Measurements from ENCODE around the gene CLASRP.
"Not testable (repeated sequence)": the region's sequence is repeated elsewhere in the genome, so short reads cannot be mapped to it uniquely, and the experiment has no call there.

Gene CLASRP, protein sequence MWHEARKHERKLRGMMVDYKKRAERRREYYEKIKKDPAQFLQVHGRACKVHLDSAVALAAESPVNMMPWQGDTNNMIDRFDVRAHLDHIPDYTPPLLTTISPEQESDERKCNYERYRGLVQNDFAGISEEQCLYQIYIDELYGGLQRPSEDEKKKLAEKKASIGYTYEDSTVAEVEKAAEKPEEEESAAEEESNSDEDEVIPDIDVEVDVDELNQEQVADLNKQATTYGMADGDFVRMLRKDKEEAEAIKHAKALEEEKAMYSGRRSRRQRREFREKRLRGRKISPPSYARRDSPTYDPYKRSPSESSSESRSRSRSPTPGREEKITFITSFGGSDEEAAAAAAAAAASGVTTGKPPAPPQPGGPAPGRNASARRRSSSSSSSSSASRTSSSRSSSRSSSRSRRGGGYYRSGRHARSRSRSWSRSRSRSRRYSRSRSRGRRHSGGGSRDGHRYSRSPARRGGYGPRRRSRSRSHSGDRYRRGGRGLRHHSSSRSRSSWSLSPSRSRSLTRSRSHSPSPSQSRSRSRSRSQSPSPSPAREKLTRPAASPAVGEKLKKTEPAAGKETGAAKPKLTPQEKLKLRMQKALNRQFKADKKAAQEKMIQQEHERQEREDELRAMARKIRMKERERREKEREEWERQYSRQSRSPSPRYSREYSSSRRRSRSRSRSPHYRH

DNA sequence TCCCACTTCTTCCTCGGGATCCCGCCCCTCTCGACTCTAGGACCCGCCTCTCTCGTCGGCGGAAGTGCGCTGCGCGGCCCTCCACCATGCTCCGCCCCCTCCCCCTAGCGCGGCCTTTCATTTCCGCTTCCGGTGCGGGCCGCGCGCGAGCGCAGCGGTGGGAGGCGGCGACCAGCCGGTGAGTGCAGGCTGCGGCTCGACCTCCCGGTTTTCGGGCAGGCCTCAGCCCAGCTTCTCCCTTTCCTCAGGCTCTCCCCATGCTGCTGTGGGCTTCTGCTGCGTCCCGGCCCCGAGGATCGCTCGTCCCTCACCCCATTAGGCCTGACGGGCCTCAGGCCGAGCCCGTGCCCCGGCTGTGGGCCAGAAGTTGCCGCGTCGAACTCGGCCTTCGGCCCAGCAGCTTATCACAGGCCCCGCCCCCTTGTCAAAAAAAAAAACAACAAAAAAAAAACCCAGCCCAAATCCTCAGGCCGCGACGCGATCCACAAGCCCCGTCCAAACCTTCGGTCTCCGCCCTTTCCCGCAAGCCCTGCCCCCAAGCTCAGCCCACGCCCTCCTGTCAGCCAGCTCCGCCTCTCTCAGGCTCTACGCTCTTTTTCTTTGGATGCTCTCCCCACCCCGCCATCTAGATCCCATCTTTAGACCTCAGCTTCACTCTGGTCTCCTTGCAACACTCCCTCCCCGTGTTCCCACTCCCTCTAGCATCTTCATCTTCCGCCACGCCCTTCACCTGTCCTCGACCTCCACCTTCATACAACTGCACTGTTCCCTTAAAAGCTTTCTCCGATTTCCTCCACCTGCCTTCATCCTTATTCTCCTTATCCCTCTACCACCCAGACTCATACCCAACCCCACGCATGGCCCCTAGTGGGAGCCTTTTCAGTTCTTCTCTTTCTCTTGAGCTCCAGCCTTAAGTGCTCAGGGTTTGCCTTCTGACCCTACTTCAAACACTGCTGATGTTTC is at the start of gene CLASRP:
CLASRP (plus strand) TSS at position 115 of the 963 bp plus-strand sequence. CDS start 1,168 bp downstream, outside the sequence.
- peak; percentile 72 to 75 for DNase-seq (ENCODE audit: low read depth in 2 of 2)

DNA sequence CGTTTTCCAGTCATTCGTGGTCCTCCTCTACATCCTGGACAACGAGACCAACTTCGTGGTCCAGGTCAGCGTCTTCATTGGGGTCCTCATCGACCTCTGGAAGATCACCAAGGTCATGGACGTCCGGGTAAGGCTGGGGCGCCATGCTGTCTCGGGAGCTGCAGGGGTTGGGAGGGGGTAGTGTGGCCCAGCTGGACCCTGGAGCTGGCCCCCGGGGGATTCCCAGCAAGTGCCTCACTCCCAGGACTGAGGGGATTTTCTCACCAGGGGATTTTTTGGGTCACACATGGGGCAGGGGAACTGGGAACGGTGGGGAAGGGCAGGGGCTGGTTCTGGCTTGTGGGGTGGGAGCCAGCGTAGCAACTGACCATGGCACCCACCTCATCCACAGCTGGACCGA is 48.4 kb upstream of the CLASRP start:
- DNase-seq (ENCODE audit: low read depth in 2 of 2): no peak

DNA sequence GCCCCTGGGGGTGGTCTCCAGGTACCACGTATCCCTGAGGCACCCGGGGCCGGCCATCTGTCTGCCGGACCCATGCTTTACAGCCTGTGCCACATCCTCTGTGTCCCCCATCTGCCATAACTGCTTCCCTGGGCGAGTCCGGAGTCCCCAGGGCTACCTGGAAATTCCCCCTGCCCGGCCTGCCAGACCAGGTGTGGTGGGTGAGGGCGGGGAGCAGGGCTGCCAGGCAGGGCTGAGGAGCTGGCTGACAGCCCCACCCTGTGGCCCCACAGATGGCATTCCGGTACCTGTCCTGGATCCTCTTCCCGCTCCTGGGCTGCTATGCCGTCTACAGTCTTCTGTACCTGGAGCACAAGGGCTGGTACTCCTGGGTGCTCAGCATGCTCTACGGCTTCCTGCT is 47.9 kb upstream of the CLASRP start:
- DNase-seq (ENCODE audit: low read depth in 2 of 2): no peak

DNA sequence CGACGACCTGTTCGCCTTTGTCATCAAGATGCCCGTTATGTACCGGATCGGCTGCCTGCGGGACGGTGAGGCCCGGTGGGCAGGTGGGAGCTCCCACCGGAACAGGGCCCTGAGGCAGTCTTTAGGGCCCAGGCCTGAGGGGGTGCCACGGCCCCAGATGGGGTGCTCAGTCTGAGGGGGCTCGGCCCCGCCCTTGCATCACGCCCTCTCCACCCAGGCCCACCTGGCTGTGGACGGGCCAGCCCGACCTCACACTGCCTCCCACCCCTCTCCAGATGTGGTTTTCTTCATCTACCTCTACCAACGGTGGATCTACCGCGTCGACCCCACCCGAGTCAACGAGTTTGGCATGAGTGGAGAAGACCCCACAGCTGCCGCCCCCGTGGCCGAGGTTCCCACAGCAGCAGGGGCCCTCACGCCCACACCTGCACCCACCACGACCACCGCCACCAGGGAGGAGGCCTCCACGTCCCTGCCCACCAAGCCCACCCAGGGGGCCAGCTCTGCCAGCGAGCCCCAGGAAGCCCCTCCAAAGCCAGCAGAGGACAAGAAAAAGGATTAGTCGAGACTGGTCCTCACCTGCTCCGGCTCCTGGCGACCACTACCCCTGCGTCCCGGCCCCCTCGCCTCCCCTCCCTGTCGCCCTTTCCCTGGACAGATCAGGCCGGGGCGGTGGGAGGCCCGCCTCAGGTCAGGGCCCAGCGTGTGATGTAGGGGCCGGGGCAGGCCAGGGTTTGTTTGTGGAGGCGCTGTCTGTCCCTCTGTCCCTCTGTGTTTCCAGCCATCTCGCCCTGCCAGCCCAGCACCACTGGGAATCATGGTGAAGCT is 46.3 kb upstream of the CLASRP start:
- DNase-seq (ENCODE audit: low read depth in 2 of 2): no peak

DNA sequence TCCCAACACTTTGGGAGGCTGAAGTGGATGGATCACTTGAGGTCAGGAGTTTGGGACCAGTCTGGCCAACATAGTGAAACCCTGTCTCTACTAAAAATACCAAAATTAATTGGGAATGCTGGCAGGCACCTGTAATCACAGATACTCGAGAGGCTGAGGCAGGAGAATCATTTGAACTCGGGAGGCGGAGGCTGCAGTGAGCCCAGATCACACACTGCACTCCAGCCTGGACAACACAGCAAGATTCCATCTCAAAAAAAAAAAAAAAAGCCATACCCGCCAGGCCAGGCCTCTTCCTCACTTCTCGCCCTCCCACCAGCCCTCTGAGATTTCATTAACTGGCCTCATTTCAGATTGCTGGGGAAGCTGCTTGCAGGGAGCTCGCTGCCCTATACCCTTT is 45.3 kb upstream of the CLASRP start:
- DNase-seq (ENCODE audit: low read depth in 2 of 2): no peak

DNA sequence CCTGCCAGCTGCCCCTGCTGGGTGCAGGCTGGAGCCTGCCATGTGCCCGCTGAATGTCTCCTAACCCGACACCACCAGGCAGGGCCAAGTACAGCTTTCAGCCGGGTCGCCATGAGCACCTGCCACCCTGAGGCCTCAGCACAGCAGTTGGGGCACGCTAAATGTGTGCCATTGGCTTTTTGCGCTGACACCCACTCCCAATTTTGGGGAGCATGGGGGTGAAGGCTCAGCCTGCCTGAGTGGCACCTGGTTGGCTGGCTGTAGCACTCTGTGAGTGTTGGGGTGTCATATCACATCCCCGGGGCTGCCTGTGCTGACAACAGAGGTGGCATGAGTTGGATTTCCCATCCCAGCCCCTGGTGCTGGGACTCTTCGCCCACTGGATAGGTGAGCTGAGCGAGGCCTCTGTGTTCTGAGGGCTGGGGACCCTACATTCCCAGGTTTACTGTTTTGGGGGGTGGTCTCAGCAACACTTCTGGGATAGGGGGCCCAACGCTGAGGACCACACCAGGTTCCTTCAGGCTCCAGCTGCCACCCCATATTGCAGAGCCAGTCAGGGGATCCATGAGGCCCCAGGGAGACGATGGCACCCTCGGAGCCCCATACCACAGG is 44.8 kb upstream of the CLASRP start:
- no peak for DNase-seq (ENCODE audit: low read depth in 2 of 2)

DNA sequence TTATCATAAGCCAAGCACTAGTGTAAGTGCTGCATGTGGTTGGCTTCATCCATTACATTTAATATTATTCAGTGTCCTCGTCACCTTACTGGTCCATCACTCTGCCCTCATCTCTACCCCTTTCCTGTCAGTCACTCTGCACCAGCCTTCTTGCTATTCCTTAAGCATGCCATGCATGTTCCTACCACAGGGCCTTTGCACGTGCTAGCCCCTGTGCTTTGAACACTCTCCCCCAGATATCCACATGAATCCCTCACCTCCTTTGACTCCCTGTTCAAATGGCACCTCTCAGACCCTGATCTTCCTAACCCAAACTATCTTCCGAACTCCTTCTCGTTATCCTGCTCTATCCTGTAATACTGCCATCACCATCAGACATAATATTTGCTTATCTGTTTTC is 40.8 kb upstream of the CLASRP start:
- no peak for DNase-seq (ENCODE audit: low read depth in 2 of 2)

DNA sequence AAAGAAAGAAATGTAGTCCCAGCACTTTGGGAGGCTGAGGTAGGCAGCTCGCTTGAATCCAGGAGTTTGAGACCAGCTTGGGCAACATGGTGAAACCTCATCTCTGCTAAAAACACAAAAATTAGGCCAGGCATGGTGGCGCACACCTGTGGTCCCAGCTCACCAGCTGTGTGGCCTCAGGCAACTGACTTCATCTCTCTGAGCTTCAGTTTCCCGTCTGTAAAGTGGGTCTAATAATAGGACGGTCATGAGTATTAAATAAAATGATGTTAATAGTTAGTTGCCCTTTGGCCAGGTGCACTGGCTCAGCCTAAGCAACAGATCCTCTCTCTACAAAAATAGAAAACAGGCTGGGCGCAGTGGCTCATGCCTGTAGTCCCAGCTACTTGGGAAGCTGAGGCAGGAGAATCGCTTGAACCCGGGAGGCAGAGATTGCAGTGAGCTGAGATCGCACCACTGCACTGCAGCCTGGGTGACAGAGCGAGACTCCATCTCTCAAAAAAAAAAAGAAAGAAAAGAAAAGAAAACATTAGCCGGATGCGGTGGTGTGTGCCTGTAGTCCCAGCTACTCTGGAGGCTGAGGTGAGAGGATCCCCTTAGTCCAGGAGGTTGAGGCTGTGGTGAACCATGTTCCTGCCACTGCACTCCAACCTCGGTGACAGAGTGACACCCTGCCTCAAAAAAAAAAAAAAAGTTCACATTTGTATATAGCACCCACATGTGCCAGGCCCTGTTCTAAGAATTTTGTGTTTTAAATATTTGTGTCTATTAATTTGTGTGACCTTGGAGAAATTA is 39.5 kb upstream of the CLASRP start:
- DNase-seq (ENCODE audit: low read depth in 2 of 2): not testable (repeated sequence)

DNA sequence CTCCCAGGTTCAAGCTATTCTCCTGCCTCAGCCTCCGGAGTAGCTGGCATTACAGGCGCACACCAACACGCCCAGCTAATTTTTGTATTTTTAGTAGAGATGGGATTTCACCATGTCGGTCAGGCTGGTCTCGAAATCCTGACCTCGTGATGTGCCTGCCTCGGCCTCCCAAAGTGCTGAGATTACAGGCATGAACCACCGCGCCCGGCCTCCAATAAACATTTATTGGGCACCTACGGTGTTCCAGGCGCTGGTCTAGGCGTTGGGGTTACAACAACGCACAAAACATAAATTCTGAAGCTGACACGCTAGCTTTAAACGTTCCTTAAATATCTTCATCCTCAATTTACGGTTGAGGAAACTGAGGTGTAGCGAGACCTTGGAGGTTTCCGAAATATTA is 38.2 kb upstream of the CLASRP start:
- DNase-seq (ENCODE audit: low read depth in 2 of 2): not testable (repeated sequence)

DNA sequence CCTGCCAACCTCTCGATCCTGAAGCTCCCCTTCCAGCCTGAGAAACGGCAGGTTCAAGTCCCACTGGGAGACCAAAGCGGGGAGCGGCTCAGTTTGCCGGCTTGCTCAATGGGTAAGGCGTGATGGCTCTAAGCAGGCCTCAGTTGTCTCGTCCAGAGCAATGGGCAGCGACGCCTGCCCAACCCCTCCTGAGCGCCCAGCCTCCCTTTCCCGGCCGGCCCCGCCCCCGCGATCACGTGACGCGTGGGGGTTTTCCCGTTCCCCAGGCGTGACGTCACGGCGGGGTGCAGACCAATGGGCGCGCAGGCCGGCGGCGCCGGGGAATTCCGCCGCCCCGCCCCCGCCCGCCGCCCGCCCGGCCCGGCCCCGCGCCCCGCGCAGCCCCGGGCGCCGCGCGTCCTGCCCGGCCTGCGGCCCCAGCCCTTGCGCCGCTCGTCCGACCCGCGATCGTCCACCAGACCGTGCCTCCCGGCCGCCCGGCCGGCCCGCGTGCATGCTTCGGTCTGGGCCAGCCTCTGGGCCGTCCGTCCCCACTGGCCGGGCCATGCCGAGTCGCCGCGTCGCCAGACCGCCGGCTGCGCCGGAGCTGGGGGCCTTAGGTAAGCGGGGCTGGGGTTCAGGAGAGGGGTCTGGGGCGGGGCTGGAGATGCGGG is 37.6 kb upstream of the CLASRP start, which contains the start of gene RELB:
RELB (plus strand) TSS at position 378 of the 653 bp plus-strand sequence; CDS start at position 494, 116 bp downstream.
- DNase-seq (ENCODE audit: low read depth in 2 of 2): peak; percentile 90 to 96

DNA sequence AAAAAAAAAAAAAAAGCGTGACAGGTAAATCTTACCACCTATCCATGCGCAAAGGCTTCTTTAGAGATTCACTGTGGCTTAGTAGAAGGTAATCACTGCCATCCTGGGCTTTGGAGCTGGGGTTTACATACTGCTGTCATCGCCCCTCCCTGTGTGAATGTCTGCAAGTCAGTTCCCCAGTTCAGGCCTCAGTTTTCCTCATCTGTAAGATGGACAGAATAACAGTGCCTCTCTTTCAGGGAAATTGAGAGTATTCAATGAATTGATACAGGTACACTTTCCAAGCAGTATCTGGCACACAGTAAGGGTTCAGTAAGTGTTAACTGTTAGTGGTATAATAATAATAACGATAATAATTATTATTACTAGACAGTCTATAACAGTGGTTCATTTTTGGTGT is 35.4 kb upstream of the CLASRP start:
- no peak for DNase-seq (ENCODE audit: low read depth in 2 of 2)

DNA sequence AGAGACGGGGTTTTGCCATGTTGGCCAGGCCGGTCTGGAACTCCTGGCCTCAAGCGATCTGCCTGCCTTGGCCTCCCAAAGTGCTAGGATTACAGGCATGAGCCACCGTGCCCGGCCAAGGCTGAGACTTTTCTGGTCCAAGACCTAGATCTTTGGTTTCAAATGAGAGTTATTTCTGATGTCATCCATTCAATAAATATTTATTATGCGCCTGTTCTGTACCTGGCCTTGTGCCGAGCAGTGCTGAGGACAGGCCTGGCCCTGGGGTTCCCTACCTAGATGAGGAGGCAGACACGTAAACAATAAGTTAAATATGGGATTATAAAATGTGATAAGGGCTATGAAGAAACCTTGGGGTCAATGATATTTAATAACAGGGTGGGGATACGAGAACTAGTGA is 33.1 kb upstream of the CLASRP start:
- no peak for DNase-seq (ENCODE audit: low read depth in 2 of 2)

DNA sequence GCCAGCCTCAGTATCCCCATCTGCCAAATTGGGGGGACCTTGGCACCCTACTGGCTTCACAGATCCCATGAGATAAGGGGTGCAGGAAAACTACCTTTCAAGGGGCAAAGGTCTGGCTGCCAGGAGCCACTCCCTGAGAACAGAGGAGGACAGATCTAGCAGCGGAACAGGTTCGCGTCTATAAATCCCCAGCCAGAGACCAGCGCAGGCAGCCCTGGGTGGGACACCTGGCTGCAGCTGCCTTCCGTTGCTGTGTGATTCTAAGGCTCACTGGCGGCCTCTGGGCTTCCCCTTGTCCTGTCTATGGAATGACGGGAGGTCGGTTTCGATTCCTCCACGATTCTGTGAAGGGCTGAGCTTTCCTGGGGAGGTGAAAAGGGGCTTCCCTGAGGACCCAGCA is 30.3 kb upstream of the CLASRP start:
- DNase-seq (ENCODE audit: low read depth in 2 of 2): no peak

DNA sequence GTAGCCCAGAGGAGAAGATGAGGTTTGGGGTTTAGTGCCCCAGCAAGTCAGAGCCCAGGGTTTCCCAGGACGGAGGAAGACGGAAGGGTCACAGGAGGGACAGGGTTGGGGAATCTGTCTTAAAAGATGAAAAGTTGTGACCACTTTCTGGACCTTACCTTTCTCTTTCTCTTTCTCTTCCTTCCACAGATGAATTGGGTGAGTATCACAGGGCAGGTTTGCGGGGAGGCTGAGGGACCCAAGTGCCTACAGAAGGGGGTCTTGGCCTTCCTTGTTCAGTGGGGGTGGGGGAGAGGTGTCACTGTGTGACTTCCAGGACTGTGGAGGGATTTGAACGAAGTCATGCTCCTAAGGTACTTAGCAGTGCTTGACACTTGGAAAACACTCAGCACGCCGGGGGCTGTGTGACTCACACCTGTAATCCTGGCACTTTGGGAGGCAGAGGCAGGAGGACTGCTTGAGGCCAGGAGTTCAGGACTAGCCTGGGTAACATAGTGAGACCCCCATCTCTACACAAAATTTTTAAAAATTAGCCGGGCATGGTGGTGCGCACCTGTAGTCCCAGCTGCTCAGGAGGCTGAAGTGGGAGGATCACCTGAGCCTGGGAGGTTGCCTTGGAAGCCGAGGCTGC is 29.1 kb upstream of the CLASRP start:
- no peak for DNase-seq (ENCODE audit: low read depth in 2 of 2)

DNA sequence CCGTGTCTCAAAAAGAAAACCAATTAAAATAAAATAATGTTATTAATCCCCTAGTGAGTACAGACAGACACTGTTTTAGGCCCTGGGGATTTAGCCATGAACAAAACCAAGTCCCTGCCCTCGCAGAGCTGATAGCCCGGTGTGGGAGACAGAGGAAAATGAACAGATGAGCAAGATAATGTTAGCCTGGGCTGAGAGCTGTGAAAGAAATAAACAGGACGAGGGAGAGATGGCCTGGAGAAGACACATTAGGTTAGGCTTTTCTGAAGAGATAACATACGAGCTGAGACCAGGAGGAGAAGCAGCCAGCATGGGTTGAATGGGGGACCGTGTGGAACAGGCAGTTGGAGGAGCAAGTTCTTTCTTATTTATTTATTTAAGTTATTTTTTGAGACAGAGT is 28.5 kb upstream of the CLASRP start:
- no peak for DNase-seq (ENCODE audit: low read depth in 2 of 2)

DNA sequence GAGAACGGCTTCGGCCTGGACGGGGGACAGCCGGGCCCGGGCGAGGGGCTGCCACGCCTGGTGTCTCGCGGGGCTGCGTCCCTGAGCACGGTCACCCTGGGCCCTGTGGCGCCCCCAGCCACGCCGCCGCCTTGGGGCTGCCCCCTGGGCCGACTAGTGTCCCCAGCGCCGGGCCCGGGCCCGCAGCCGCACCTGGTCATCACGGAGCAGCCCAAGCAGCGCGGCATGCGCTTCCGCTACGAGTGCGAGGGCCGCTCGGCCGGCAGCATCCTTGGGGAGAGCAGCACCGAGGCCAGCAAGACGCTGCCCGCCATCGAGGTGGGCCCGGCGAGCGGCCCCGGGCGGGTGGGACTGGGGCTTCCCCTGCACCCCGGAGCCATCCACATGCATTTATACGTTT is 26.9 kb upstream of the CLASRP start:
- DNase-seq (ENCODE audit: low read depth in 2 of 2): no peak

DNA sequence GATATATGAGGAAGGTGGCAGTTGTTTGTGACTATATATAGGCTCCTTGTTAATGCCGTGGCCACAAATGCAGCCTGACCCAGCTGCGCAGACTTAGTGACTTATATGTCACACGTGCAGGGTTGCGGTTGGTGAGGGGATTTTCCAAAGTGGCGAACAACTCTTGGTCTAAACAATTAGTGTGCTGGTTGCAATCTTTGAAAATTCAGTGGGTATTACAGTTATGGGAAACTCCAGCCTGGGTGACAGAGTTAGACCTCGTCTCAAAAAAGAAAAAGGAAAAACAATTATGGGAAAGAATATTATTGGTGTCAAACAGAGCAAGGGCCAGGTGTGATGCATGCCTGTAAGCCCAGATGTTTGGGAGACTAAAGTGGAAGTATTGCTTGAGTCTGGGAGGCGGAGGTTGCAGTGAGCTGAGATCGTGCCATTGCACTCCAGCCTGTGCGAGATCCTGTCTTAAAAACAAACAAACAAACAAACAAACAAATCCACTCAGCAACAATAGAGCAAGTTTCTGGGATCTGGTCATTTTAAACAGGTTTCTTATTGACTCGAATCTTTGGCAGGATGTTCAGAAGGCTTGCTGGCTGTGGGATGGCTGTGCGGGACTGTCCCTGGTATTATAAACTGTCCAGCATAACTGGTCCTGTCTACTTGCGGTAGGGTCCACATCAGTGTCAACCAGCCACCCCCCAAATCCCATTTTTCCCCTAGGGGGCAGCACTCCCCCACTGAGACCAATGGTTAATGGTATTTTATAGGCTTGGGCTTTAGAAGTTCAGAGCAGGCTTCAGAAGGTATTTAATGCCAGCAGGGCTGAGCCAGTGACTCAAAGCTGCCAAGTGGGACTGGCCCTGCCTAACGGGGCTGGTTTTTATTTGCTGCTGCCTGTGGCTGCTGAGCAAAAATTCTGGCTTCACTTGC is 22.2 kb upstream of the CLASRP start:
- peak; percentile 48 to 54 for DNase-seq (ENCODE audit: low read depth in 2 of 2)

DNA sequence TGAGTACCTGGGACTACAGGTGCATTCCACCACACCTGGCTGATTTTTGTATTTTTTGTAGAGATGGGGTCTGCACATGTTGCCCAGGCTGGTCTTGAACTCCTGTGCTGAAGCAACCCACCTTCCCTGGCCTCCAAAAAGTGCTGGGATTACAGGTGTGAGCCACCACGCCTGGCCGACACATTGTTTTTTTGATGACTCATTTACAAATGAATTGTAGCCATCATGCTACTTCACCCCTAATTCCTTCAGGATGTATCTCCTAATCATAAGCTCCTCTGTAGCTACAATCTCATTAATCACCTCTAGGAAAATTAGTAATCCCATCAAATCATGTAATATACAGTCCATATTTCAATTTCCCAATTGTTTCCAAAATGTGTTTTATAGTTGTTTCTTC is 19.7 kb upstream of the CLASRP start:
- DNase-seq (ENCODE audit: low read depth in 2 of 2): no peak
